GM12874 (cell line): ENCODE data around the gene THSD4.

ENCODE experiments used
- CTCF ChIP-seq: IDR thresholded peaks from 2 replicates; pipeline ENCODE4 v1.5.1; 2011; ENCODE audit warnings: low read depth, mild to moderate bottlenecking, control low read depth, low read length, moderate library complexity; ENCODE audit not compliant: insufficient read depth

The THSD4 gene

GRCh38 chr15:71379893-71380292 is 264.6 kb downstream of the THSD4 start:
- no peak for TF ChIP-seq CTCF

GRCh38 chr15:71380345-71380744 is 265.1 kb downstream of the THSD4 start:
- TF ChIP-seq CTCF: no peak

GRCh38 chr15:71384501-71384900 is 269.2 kb downstream of the THSD4 start:
- no peak for TF ChIP-seq CTCF

GRCh38 chr15:71385026-71385425 is 269.8 kb downstream of the THSD4 start:
- no peak for TF ChIP-seq CTCF

GRCh38 chr15:71385457-71385856 is 270.2 kb downstream of the THSD4 start:
- TF ChIP-seq CTCF: no peak

GRCh38 chr15:71386005-71386404 is 270.7 kb downstream of the THSD4 start:
- no peak for TF ChIP-seq CTCF

GRCh38 chr15:71386448-71387236 is 271.4 kb downstream of the THSD4 start:
- no peak for TF ChIP-seq CTCF

GRCh38 chr15:71387810-71388209 is 272.5 kb downstream of the THSD4 start:
- TF ChIP-seq CTCF: no peak
